T follicular helper cell (primary cell): ENCODE data around the gene CCL27.
A peak's percentile ranks its signal among the peaks of the same experiment; 100 is the strongest.

ENCODE experiments used
- DNase-seq: peaks from one replicate; pipeline ENCODE4 v3.0.0-alpha.2; 2020; ENCODE audit warnings: low read depth
- total RNA-seq, 2 experiments: gene quantifications; one replicate each; lab custom pipeline; 2026; lab: John Stamatoyannopoulos, UW

The CCL27 gene
- 0 reads per million in 2 experiments for total RNA-seq

GRCh38 chr9:34662526-34663302, at the start of gene CCL27:
TSS of gene CCL27 (minus strand) at chr9:34662657. CDS start at chr9:34662633, 24 bp downstream.
- DNase-seq, result no peak

GRCh38 chr9:34712140-34712539, 49.7 kb upstream of the CCL27 start:
- no peak for DNase-seq

GRCh38 chr9:34710023-34710422, 47.6 kb upstream of the CCL27 start, which contains the start of gene CCL21:
TSS of gene CCL21 (minus strand) at chr9:34710136. CDS start at chr9:34710066, 70 bp downstream.
- DNase-seq, result no peak

- no peak for DNase-seq
Measured at GRCh38 chr9:34709196-34709978, 46.9 kb upstream of the CCL27 start.

GRCh38 chr9:34707130-34707529, 44.7 kb upstream of the CCL27 start:
- no peak for DNase-seq

GRCh38 chr9:34701769-34702736, 39.6 kb upstream of the CCL27 start:
- DNase-seq, result peak; percentile 72

- peak; percentile 52 for DNase-seq
Measured at GRCh38 chr9:34701023-34701768, 38.7 kb upstream of the CCL27 start.

- no peak for DNase-seq
Measured at GRCh38 chr9:34694811-34695210, 32.4 kb upstream of the CCL27 start.

- no peak for DNase-seq
Measured at GRCh38 chr9:34693560-34693959, 31.1 kb upstream of the CCL27 start.

- DNase-seq, result no peak
Measured at GRCh38 chr9:34691936-34692315, 29.5 kb upstream of the CCL27 start.

GRCh38 chr9:34690983-34691935, 28.8 kb upstream of the CCL27 start, which contains the start of gene CCL19:
TSS of gene CCL19 (minus strand) at chr9:34691276. CDS start at chr9:34691139, 137 bp downstream.
- DNase-seq, result no peak

GRCh38 chr9:34689512-34689911, 27.1 kb upstream of the CCL27 start:
- DNase-seq, result no peak

- no peak for DNase-seq
Measured at GRCh38 chr9:34689116-34689470, 26.6 kb upstream of the CCL27 start.

GRCh38 chr9:34688329-34689115, 26.1 kb upstream of the CCL27 start:
- no peak for DNase-seq

GRCh38 chr9:34687276-34688030, 25.0 kb upstream of the CCL27 start:
- DNase-seq, result no peak

- DNase-seq, result no peak
Measured at GRCh38 chr9:34686732-34687131, 24.3 kb upstream of the CCL27 start.

- no peak for DNase-seq
Measured at GRCh38 chr9:34686231-34686630, 23.8 kb upstream of the CCL27 start.

- no peak for DNase-seq
Measured at GRCh38 chr9:34685591-34685990, 23.1 kb upstream of the CCL27 start.
